ENCODE measurements around the gene ITPRID2. TPM values are rescaled to one million over a fixed set of nuclear protein-coding genes. Genes with fewer than 3 reads are reported as not detected.

ITPRID2 gene
- total and polyA plus RNA-seq, 2 of the 4 experiments (the other 2 are of a cell fraction): 74.1 to 187 TPM

DNA sequence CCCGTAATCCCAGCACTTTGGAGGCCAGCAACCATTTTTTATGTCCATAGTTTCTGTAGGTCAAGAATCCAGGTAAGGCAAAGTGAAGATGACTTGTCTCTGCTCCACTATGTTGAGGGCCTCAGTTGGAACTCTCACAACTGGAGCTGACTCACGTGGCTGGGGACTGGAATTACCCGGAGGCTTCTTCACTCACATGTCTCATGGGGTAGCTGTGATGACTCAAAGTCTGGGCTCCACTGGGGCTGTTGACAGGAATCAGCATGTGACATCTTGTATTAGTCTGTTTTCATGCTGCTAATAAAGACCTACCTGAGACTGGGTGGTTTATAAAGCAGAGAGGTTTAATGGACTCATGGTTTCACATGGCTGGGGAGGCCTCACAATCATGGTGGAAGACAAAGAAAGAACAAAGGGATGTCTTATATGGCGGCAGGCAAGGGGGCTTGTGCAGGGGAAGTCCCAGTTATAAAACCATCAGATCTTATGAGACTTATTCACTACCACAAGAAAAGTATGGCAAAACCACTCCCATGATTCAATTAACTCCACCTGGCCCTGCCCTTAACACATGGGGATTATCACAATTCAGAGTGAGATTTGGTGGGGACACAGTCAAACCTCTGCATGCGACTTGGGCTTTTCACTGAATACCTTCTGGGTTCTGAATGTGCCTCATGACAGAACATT, 86.3 kb downstream of the ITPRID2 start:
- Histone ChIP-seq H2BK15ac (ENCODE audit: low read depth, low read length) (no peak overlapping the region), H3K9me3 (ENCODE audit: control insufficient read depth, insufficient read depth, low read length) (no peaks in the 10 kb centered on the region), H3K27ac (ENCODE audit: insufficient read depth, low read length) (no peak overlapping the region), H3K9me1 (ENCODE audit: insufficient read depth, low read length) (no peaks in the 10 kb centered on the region), H4K20me1 (ENCODE audit: insufficient read depth, low read length) (no peaks in the 10 kb centered on the region), H3K4me2 (ENCODE audit: low read depth, low read length) (no peak overlapping the region), H3K27me3 (ENCODE audit: control insufficient read depth, insufficient read depth, low read length) (no peaks in the 10 kb centered on the region), H4K5ac (ENCODE audit: low read depth, low read length) (no peak overlapping the region), H3K14ac (replicated peaks; ENCODE audit: low read depth, low read length) (peak overlapping the region; percentile 2), H3K4me3 (ENCODE audit: insufficient read depth, low read depth, low read length) (no peak overlapping the region), H2BK5ac (ENCODE audit: low read depth, low read length, poor library complexity, severe bottlenecking) (no peak overlapping the region), H3K23ac (ENCODE audit: low read depth, low read length) (no peak overlapping the region), H4K91ac (ENCODE audit: insufficient read depth, low read depth, low read length) (no peak overlapping the region), H2BK120ac (ENCODE audit: low read depth, low read length) (no peak overlapping the region), H3K36me3 (ENCODE audit: control insufficient read depth, insufficient read depth, low read length) (no peaks in the 10 kb centered on the region), H3K18ac (ENCODE audit: low read depth, low read length) (no peak overlapping the region), H3K4me1 (ENCODE audit: control insufficient read depth, insufficient read depth, low read length) (no peaks in the 10 kb centered on the region; the same call in 1 of the 2 replicates), H2BK20ac (ENCODE audit: low read depth, low read length) (no peak overlapping the region), H2AK9ac (replicated peaks; ENCODE audit: low read depth, low read length, poor library complexity) (no peak overlapping the region), H3K4ac (ENCODE audit: low read depth, low read length) (0 out of 2 replicates have a peak overlapping the region, but pooled peaks have one; percentile 33), H3K79me1 (ENCODE audit: low read depth in 1 of 2, low read length in 2 of 2) (no peaks in the 10 kb centered on the region), H4K8ac (ENCODE audit: low read depth in 2 of 2, low read length in 2 of 2) (no peak overlapping the region), H2AK5ac (ENCODE audit: low read depth, low read length) (no peak overlapping the region), H2AFZ (replicated peaks; ENCODE audit: low read length, poor library complexity) (no peak overlapping the region), H3K56ac (ENCODE audit: extremely low read depth, insufficient read depth, low read length) (no peak overlapping the region), H3K9ac (ENCODE audit: low read depth, low read length) (no peak overlapping the region)
- ATAC-seq (ENCODE audit: low read depth) (no peak), DNase-seq (peak; percentile 76)
- TF ChIP-seq, protein P1, sequence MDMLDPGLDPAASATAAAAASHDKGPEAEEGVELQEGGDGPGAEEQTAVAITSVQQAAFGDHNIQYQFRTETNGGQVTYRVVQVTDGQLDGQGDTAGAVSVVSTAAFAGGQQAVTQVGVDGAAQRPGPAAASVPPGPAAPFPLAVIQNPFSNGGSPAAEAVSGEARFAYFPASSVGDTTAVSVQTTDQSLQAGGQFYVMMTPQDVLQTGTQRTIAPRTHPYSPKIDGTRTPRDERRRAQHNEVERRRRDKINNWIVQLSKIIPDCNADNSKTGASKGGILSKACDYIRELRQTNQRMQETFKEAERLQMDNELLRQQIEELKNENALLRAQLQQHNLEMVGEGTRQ (IDR thresholded peaks at IDR 0.05; ENCODE audit: low read depth, low read length): 0 out of 2 replicates have a peak, but pooled peaks have one; percentile 20
- TF ChIP-seq BHLHE40 (IDR thresholded peaks at IDR 0.05; ENCODE audit: low read depth, low read length) (0 out of 2 replicates have a peak, but pooled peaks have one; percentile 23), ELK1 (IDR thresholded peaks at IDR 0.05; ENCODE audit: borderline replicate concordance, low read depth, low read length) (no peak), CEBPB (IDR thresholded peaks at IDR 0.05; ENCODE audit: low read depth, low read length) (no peak), POLR2A (IDR thresholded peaks at IDR 0.05; ENCODE audit: low read depth, low read length) (no peak)
- BruUV-seq (replicated peaks): no TSS peak
- CTCF ChIA-PET: no interaction called here
- in situ Hi-C loops (cut with MboI; ENCODE audit: low sequenced_read_pairs) (no loop called here), intact Hi-C loops (cut with micrococcal nuclease) (no loop called here), dilution Hi-C loops (cut with HindIII; ENCODE audit: low sequenced_read_pairs, unreplicated experiment) (no loop called here)
- POLR2A ChIA-PET (ENCODE audit: unreplicated experiment): no interaction called here
- WGBS, 2 experiments (ENCODE audit: extremely low coverage in 2 of 2, insufficient read length in 1 of 2): 83% methylated on average over 1 of the region's 5 CpGs; no CpG with 5 or more reads in 1 of the 2 experiments

All from IMR-90 (cell line).